Esophagus mucosa (tissue), 1 donor: ENCODE measurements around the gene PASK. TPM values are rescaled to one million over a fixed set of nuclear protein-coding genes. Genes with fewer than 3 reads are reported as not detected.
"Not testable (repeated sequence)": the region's sequence is repeated elsewhere in the genome, so short reads cannot be mapped to it uniquely, and the experiment has no call there.

Source experiments
- ATAC-seq: fragments of 200-7000 bp; cut with Tn5 transposase; one replicate; pipeline ENCODE4 v1.9.1; 2020
- total RNA-seq: library from RNA; stranded (reverse); gene quantifications from one replicate; pipeline ENCODE4 v1.2.4, GENCODE V29; 2023
- donor health status: DM: yes; HTN: yes; CAD: no.

PASK gene
- 12.2 TPM for total RNA-seq

DNA sequence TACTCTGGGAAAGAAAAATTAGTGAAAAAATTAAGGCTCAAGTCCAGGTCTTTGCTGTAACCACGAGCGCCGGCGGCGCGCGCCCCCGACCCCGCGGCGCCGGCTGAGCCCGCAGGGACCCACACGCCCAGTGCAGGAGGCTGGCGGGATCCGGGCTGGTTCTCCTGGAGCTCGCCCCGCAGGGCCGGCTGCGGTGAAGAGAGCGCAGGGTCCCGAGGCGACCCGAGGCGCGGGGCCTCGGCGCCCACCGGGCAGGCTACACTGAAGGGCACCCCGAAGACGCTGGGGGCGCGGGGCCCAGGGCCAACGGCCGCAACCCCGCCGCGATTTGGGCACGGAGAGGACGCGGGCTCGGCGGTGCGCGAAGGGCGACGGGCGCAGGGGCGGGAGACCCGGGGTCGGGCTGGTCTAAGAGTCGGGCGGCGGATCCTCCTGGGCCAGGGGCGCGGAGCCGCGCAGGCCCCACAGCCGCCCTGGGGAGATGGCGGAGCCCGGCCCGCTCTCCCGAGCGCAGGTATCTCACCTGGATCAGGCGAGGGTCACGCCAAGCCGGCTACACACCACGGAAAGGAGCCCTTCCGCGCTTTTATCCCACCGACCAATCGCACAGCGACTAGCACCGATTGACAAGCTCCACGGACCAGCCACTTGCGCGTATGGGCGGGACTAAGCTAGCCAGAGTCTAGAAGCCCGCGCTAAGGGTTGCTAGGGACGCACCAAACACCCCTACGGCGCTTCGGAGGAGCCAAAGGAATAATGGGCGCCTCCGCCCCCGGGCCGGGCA lies at the start of gene PASK:
Gene PASK, minus strand, starts transcription at position 582 of the 784 bp plus-strand sequence. CDS start 6,440 bp downstream, outside the sequence.
- ATAC-seq, result peak; percentile 94

DNA sequence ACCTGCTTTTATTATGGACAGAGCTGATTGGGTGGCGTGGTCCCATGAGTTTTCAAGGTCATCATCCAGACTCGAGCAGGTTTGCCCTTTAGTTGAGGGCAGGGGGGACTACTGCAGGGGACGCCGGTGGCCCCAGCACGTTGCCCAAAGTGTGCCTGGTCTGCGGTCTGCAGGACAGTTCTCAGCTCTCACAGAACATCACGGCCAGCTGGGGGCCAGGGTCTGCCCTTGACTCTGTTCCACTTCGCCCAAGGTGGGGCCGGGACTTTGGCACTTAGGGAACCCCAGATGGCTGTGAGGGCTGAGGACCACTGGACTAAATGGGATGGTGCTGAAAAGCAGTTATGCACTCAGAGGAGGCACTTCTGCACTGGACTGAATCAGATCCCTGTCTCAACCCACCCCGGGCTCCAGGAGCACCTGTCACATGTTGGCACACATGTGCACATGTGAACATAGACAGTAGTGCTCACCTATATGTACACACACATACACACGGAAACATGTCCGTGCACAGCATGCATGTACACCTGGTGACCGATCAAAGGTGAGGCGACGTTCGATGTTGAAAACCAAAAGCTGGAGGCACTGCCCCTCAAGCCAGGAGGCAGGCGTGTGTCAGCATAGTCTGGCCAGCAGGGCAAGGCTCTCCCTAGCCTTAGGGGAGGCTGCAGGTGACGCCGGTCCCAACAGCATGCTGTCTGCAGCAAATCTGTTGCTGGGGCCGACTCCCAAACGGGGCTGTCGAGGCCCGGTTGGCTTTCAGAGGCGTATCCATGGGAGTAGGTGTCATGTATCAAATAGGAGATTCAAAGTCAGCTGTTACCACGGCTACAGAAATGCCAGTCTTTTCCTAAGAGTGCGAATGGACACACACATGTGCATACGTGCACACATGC lies 49.4 kb upstream of the PASK start:
- ATAC-seq, result peak; percentile 7

- ATAC-seq, result no peak
Measured at GRCh38 chr2:241197947-241198346, 48.7 kb upstream of the PASK start.

- ATAC-seq, result not testable (repeated sequence)
Measured at GRCh38 chr2:241197246-241197645, 48.0 kb upstream of the PASK start.

- no peak for ATAC-seq
Measured at GRCh38 chr2:241195506-241196130, 46.3 kb upstream of the PASK start.

DNA sequence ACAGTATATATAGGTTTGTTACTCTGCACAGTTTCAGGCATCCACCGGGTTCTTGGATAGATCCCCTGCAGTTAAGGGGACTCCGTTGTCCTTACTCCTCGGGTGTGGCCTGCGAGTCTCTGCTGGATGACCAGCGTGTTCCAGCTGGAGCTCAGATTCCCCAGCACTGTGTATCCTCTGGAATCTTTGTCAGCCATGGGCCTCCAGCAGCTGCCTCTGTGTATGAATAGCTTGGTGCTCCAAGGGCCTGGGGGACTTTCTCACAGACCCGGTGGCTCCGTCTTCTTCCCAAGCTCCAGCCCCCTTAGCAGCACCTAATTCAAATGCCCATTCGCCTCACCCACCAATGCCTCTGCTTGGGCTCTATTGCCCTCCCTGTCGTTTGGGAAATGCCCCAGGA lies 45.5 kb upstream of the PASK start:
- ATAC-seq, result no peak

DNA sequence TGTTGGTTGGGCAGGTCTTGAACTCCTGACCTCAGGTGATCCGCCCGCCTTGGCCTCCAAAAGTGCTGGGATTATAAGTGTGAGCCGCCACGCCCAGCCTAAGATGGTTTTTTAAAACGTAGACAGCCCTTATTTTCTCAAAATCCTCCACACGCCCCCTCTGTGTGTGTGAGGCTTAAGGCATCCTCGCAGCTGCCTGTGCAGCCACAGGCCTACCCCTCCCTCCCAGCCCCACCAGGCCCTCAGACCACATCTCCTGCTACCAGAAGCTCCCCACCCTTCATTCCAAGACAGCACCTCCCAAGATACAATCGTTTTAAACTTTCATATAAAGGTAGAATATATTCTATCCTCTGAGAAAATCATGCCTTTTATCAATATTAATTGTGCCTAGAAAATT lies 44.0 kb upstream of the PASK start:
- ATAC-seq, result no peak

GRCh38 chr2:241191081-241191480 lies 41.8 kb upstream of the PASK start:
- no peak for ATAC-seq

- ATAC-seq, result peak; percentile 12
Measured at GRCh38 chr2:241190291-241190981, 41.2 kb upstream of the PASK start.

DNA sequence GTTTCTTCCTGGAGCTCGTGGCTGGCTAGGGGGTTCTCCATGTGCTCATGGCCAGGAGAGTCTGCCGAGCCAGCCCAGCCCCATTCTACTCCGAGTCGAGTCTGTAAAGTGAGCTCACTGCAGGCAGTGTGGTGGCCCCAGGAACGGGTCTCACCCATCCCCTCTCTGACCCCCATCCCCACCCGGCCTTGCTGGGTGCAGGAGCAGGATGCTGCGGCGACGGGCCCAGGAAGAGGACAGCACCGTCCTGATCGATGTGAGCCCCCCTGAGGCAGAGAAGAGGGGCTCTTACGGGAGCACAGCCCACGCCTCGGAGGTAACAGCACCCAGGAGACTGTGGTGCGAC lies 40.6 kb upstream of the PASK start:
- no peak for ATAC-seq

DNA sequence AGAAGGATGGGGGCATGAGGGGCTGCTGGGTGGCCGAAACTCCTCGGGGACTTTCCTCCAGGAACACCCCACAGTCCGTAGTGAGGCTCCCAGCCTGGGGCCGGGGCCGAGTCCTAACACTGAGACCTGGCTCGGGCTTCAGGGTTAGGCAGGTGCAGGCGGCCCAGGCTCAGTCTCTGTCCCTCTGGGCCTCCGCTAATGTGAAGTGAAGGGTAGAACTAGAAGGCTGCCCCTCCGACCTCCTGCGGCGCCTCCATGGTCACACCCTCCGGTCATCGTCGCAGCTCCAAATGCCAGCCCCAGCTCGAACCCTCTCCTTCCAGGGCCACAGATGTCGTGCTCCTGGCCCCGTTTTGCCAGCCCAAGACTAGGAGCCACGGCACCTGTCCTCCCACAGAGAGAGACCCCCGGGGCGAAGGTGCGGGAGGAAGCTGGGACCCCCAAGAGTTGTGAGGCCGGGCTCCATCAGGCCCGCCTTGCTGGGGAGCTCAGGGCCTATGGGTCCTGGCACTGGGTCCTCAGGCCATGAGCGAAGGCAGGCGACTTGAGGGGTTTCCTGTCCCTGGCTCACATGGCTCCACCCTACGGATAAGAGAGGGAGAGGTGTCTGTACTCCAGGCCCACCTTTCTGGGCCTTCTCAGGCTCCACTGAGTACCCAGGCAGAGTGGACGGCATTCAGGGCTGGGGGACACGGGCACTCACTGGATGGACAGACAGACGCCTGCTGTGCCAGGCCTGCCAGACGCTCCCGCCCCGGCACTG lies 40.0 kb upstream of the PASK start:
- peak; percentile 5 for ATAC-seq

- peak; percentile 26 for ATAC-seq
Measured at GRCh38 chr2:241188361-241189092, 39.3 kb upstream of the PASK start, which contains the start of gene ANO7. ANO7 (plus strand) TSS chr2:241188677; CDS start chr2:241190064, 1,387 bp downstream.

DNA sequence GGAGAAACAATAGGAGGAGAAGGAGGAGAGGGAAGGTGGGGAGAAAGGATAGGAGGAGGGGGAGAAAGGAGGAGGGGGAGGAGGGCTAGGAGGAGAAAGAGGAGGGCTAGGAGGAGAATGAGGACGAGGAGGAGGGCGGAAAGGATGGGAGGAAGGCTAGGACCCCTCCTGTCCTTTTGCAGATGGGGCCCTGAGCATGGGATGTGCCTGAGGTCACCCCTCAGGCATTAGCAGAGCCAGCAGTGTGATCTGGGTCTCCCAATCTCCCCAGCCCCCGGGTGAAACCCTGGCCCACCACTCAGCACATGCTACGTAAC lies 38.6 kb upstream of the PASK start:
- no peak for ATAC-seq

DNA sequence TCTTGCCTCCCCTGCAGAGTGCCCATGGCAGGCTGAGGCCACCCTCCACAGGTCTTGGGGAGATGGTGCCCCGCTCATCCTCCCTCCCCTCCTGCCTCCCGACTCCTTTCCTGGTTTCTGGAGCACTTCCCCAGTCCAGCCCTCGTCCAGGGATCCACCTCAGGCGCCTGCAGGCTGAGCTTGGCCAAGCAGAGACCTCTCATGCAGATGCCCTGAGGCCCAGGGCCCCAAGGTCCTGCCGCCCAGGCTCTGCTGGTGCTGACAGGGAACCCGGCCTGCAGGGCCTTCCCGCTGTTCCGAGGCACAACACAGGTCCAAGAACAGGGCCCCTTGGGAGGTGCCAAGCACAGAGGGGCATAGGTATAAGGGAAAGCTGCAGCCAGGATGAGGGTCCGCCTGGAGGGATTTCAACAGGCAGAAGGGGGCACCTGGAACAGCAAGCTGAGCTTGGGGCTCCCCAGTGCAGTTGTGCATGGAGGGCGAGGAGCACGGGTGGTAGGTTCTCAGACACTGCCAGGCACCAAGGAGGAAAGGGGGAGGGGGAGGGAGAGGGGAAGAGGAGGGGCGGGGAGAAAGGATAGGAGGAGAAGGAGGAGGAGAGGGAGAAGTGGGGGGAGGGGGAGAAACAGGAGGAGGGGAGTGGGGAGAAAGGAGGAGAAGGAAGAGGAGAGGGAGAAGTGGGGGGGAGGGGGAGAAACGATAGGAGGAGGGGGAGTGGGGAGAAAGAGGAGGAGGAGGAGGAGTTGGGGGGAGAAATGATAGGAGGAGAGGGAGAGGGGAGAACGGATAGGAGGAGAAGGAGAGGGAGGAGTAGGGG lies 38.0 kb upstream of the PASK start:
- ATAC-seq, result no peak

DNA sequence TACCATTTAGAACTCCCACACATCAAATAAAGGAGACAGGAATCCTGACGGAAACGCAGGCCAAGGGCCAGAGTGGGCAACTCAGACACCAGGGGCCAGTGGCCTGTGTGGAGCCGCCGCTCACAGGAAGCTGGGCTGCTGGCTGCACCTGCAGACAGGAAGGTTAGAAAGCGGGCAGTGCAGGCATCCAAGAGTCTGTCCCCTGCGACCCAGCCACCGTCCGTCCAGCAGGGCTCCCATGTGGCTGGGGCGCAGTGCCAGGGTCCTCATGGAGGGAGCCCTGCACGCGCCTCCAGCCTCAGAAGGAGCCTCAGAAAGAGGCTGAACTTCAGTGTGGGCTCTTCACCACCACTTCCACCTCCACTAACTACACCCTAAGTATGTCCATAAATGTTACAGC lies 36.7 kb upstream of the PASK start:
- no peak for ATAC-seq

DNA sequence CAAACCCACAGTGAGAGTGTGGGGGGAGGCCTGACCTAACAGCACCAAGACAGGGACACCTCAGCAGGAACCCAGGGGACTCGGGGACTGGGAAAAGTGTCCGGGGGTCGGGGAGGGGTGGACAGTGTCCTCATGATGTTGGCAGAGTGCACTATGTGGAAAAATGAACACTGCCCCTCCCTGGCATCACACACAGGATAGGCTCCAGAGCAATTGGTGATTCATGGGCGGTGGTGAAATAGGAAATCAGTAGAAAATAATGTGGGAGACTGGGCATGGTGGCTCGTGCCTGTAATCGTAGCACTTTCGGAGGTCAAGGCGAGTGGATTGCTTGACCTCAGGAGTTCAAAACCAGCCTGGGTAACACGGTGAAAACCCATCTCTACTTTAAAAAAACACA lies 35.6 kb upstream of the PASK start:
- ATAC-seq, result no peak

GRCh38 chr2:241183221-241183620 lies 33.9 kb upstream of the PASK start:
- ATAC-seq, result no peak

- ATAC-seq, result no peak
Measured at GRCh38 chr2:241182531-241183133, 33.4 kb upstream of the PASK start.

- no peak for ATAC-seq
Measured at GRCh38 chr2:241182126-241182525, 32.9 kb upstream of the PASK start.

GRCh38 chr2:241180495-241180894 lies 31.2 kb upstream of the PASK start:
- no peak for ATAC-seq
